ENCODE data around the gene ZNF106.

ZNF106 gene

GRCh38 chr15:42404461-42405235 is 86.3 kb downstream of the ZNF106 start:
- DNase-seq: no peak

DNA sequence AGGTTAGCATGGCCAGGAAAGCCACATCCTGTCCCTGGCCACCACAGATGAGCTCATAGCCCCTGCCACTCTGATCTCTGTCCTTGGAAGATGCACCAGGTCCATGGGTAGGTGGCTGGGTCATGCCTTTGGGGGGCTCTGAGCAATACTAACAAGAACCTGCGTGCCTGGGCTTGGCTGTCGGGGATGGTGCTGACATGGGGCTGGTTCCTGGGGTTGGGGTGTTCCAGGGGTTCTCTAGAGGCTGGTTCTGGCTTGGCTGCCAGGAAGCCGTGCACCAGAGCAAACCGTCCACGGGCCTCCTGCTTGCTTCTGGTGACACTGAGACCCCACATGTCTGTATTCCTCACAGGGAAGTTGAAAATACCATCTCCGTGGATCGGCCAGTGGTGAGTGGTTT is 87.6 kb downstream of the ZNF106 start:
- no peak for DNase-seq

DNA sequence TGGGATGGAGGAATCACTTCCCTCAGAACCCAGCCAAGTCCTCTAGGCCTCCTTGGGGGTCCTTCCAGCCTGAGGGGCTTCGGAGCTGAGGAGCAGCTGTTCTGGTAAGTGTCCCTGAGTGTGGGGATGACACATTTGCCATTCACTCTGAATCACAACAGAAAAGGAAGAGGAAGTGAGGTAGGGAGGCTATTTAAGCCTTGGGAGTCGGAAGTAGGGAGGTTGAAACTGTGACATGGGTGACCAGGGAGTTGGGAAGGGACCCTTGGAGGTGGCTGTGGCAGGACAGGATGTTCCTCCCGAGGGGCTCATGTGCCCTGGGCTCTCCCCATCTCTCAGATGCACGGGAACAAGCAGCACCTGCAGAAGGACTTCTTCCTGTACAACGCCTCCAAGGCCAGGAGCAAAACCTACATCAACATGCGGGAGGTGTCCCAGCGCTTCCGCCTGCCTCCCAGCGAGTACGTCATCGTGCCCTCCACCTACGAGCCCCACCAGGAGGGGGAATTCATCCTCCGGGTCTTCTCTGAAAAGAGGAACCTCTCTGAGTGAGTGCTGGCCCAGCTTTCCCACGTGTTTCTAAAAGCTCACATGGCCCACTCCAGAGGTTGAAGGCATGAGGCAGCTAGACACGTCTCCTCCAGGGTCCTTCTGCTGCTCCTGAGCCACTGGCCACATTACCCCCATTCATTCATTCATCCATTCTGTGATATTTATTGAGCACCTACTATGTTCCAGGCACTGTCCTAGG is 88.3 kb downstream of the ZNF106 start:
- DNase-seq: no peak

DNA sequence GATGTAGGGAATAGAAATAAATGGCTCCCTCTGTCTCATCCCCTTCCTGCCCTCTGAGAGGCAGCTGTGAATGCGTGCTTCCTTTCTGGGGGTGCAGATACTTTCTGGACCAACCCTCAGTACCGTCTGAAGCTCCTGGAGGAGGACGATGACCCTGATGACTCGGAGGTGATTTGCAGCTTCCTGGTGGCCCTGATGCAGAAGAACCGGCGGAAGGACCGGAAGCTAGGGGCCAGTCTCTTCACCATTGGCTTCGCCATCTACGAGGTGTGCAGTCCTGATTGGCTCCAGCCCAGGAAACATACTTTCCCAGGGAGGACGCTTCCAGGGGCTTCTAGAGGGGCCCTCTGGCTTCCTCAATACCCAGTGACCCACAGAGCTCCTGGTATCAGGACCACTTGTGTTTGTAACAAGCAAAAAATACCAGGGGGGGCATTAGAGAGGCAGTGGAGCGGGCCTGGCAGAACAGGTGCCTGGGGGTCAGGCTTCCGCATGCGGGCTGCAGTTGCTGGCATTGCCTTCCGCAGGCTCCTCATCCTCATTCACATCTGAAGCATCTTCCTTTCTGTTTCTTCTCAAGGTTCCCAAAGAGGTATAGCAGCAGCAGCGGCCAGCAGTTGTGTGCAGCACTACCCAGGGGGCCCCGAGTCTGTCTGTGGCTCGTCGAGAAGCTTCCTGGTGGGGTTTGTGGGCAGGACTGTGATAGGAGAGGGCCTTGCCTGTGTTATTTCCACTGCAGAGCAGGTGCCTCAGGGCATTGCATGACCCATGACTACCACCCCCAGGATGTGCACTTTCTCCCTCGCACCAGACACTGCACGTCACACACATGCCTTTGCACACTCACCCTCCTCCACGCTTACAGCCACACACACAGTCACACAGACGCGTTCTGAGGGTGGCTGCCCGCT is 89.1 kb downstream of the ZNF106 start:
- DNase-seq: no peak

DNA sequence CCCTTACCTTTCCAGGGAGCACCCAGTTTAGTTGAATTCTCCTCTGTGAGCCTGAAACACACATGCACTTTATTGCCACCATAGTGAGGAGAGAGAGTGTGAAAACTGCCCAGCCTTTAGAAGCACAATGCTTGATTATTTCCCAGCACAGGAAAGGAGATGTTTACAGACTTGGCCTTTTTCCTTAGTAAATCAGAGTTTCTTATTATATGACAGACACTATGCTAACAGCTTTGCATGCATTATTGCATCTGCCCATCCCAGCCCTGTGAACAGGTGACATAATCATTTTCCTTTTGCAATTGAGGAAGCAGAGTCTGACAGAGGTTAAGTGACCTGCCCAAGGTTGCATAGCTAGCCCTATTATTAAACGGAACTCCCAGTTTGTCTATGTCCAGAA is 95.1 kb downstream of the ZNF106 start:
- DNase-seq: no peak

DNA sequence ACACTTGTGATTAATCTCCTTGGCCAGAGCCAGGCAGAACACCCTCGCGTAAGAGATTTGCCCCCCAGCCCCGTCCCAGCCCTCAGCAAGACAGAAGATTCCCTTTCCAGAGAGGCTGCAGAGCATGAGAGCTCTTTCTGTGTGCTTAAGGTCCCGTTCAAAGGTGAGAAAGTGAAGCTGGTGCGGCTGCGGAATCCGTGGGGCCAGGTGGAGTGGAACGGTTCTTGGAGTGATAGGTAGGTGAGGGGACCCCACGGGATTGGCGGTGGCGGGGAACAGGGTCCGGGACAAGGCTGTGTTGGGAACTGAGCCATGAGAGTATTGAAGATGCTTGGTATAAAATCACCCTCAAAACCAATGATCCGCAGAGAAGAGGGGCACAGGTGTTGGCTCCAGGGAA is 96.8 kb downstream of the ZNF106 start:
- DNase-seq: no peak

- no peak for DNase-seq
These were observed 98.5 kb downstream of the ZNF106 start for GRCh38 chr15:42392309-42393024.

DNA sequence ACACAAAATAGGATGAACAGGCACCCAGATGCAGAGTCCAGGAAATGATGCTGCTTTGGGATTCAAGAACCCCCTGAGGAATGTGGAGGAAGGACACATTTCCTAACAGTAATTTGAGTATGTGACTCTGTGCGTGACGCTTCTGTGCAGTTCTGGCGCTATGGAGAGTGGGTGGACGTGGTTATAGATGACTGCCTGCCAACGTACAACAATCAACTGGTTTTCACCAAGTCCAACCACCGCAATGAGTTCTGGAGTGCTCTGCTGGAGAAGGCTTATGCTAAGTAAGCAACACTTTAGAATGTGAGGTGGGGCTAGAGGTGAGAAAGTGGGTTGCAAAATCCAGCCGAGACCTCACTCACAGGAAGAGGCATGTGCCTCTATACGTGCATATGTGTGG is 103.3 kb downstream of the ZNF106 start:
- DNase-seq: no peak

DNA sequence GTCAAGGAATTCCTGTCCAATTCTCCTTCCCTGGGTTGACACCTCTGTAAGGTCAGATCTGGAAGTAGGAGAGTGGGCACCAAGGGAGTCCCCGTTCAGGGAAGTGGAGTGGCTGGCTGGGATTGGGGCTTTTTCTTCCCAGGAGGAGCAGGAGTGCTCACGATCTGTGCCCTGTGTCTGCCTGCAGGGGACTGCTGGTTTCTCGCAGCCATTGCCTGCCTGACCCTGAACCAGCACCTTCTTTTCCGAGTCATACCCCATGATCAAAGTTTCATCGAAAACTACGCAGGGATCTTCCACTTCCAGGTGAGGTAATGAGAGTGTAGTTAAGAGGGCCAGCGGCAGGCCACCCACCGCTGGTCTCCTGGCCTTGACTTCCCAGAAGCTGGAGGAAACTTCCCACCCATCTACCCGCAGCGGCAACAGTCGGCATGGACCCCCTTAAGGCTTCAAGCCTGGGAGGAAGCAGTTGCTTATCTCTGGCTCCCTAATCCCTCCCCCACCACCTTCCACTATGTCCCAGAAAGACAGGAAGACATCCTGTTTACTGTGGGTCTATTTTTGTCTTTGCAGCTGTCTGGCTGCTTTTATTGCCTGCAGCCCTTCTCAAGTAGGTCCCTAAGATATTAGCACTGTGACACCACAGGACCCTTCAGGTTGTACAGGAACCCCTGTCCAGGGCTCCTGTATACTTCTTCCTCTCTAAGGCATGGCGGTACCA is 104.8 kb downstream of the ZNF106 start:
- no peak for DNase-seq

DNA sequence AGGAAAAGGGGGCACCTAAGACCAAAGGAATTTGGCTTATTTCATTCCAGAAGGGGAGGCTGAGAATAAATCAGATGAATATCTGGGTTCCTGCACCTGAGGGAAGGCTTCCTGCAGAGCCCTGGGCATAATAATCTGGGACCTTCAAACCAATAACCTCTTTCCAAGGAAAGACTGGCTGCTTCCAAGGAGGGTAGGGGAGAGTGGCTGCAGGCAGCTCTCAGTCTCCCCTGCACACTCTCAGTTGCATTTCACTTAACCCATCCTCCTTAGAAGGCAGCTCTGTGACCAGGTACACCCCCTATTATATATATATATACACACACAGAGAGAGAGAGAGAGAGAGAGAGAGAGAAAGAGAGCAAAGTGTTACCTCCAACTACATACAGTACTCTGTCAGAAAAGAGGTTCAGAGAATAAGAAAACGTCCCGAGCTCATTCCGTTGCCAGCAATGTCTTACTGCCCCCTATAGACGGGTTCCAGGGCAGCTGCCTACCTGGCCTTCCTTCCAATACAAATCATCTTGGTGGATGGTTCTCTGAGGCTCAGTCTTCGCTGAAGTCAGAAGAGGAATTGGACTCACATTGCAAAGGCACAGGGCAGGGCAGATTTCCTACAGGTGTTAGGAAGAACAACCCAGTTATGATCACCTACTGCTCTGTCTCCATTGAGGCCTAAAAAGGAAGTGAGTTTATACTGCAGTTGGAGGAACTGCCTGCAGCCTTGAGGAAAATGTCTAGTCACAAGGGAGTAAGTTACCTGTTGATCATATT is 105.5 kb downstream of the ZNF106 start:
- no peak for DNase-seq

GRCh38 chr15:42384597-42384996 is 106.3 kb downstream of the ZNF106 start:
- DNase-seq: no peak

DNA sequence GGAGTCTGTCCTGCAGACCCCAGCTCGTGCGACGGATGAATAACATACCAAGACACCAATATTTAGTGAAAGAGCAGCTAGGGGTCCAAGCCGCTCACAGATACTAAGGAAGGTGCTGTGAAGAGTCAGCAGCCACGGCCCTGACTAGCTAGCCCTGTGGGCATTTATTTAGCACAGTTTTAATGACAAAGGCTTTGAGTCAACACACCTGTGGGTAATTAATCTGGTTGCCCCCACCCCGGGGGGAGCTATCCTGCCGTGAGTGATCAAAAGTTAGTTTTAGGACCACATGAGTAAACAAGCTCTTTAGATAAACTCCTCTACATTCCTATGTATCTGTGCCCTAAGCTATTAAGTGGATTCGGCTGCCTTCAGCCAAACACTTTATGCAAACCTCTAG is 112.9 kb downstream of the ZNF106 start:
- no peak for DNase-seq

DNA sequence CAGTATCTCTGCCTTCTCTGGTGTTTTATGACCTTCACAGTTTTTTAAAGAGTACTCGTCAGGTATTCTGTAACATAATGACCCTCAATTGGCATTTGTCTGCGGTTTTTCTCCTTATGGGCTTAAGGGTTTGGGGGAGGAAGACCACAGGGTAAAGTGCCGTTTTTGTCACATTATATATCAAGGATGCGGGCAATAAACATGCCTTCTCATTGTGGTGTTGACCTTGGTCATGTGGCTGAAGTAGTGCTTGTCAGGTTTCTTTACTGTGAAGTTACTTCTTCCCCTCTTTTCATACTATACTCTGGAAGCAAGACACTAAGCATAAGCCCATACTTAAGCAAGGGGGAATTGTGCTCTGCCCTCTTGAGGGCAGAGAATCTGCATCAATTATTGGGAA is 115.0 kb downstream of the ZNF106 start:
- no peak for DNase-seq

- DNase-seq: no peak
These were observed 115.7 kb downstream of the ZNF106 start for GRCh38 chr15:42375252-42375651.

DNA sequence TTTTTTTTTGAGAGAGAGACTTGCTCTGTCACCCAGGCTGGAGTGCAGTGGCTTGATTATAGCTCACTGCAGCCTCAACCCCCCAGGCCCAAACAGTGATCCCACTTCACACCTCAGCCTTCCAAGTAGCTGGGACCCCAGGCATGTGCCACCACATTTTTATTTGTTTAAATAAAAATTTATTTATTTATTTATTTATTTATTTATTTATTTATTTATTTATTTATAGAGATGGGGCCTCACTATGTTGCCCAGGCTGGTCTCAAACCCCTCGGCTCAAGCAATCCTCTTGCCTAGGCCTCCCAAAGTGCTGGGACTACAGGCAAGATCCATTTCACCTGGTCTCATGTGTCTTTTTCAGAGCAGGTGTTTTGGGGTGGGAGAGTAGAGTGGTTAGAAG is 116.1 kb downstream of the ZNF106 start:
- DNase-seq: no peak

GRCh38 chr15:42373936-42374335 is 117.0 kb downstream of the ZNF106 start:
- no peak for DNase-seq

GRCh38 chr15:42373274-42373673 is 117.7 kb downstream of the ZNF106 start:
- DNase-seq: no peak

- no peak for DNase-seq
These were observed 119.8 kb downstream of the ZNF106 start for GRCh38 chr15:42371096-42371495.

DNA sequence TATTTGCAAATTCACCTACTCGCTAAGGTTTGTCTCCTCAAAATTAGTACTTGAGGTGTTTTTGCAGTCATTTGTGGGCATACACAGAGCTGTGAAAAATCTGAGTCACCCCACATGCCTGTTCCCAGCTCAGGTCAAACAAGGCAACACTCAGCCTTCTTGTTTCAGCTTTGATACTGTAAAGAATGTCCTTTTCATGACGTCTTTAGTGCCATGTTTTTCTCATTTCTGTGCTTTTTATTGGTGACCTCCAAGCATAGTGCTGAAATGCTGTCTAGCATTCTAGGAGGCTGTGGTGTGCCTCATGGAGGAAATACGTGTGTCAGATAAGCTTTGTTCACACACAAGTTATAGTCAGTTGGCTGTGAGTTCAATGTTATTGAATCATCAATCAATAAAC is 122.8 kb downstream of the ZNF106 start:
- DNase-seq: no peak

- DNase-seq: no peak
These were observed 123.9 kb downstream of the ZNF106 start for GRCh38 chr15:42367041-42367440.

GRCh38 chr15:42365921-42366550 is 124.9 kb downstream of the ZNF106 start:
- DNase-seq: no peak
